Nucleus accumbens (tissue), 56 donors: Measurements from ENCODE around the gene AGPS.
A peak's percentile ranks its signal among the peaks of the same experiment; 100 is the strongest.
"Not testable (repeated sequence)": the region's sequence is repeated elsewhere in the genome, so short reads cannot be mapped to it uniquely, and the experiment has no call there.

Experiments used
- DNase-seq, 56 donors: peaks; one replicate each; lab custom pipeline; 2025; lab: John Stamatoyannopoulos, UW

Gene AGPS

GRCh38 chr2:177547122-177547521 is 154.5 kb downstream of the AGPS start:
- DNase-seq: no peak

- no peak for DNase-seq
These were observed 155.2 kb downstream of the AGPS start for GRCh38 chr2:177547772-177548171.

GRCh38 chr2:177548636-177549035 is 156.1 kb downstream of the AGPS start:
- no peak for DNase-seq

GRCh38 chr2:177549171-177549570 is 156.6 kb downstream of the AGPS start:
- no peak for DNase-seq

GRCh38 chr2:177550264-177551200 is 158.0 kb downstream of the AGPS start:
- DNase-seq: no peak

- not testable (repeated sequence) for DNase-seq
These were observed 158.8 kb downstream of the AGPS start for GRCh38 chr2:177551360-177551759.

- DNase-seq: peak in 3 of 56 donors; percentile 8 to 66 (median 33)
These were observed 159.4 kb downstream of the AGPS start for GRCh38 chr2:177551989-177552421.

GRCh38 chr2:177552422-177553175 is 160.0 kb downstream of the AGPS start:
- DNase-seq: peak; percentile 28 to 97 (median 89)

- DNase-seq: peak in 9 of 56 donors; percentile 2 to 38 (median 26)
These were observed 160.8 kb downstream of the AGPS start for GRCh38 chr2:177553176-177553884.

GRCh38 chr2:177554365-177554764 is 161.8 kb downstream of the AGPS start:
- no peak for DNase-seq

- no peak for DNase-seq
These were observed 163.6 kb downstream of the AGPS start for GRCh38 chr2:177556153-177556552.

GRCh38 chr2:177557794-177558193 is 165.2 kb downstream of the AGPS start:
- DNase-seq: no peak

GRCh38 chr2:177559638-177560037 is 167.1 kb downstream of the AGPS start:
- no peak for DNase-seq

- DNase-seq: no peak
These were observed 175.8 kb downstream of the AGPS start for GRCh38 chr2:177568390-177568789.

GRCh38 chr2:177568893-177569292 is 176.3 kb downstream of the AGPS start:
- no peak for DNase-seq

- no peak for DNase-seq
These were observed 179.7 kb downstream of the AGPS start for GRCh38 chr2:177572236-177572671.

GRCh38 chr2:177573120-177573519 is 180.5 kb downstream of the AGPS start:
- no peak for DNase-seq

- DNase-seq: no peak
These were observed 181.8 kb downstream of the AGPS start for GRCh38 chr2:177574356-177574755.

- DNase-seq: no peak
These were observed 182.8 kb downstream of the AGPS start for GRCh38 chr2:177575358-177575757.

GRCh38 chr2:177577075-177577474 is 184.5 kb downstream of the AGPS start:
- no peak for DNase-seq

- no peak for DNase-seq
These were observed 185.9 kb downstream of the AGPS start for GRCh38 chr2:177578454-177578853.
